WTC11 (cell line): ENCODE results near the gene RPTOR. TPM values are rescaled to one million over a fixed set of nuclear protein-coding genes. Genes with fewer than 3 reads are reported as not detected.

ENCODE experiments used
- ATAC-seq: fragments of 200-7000 bp; cut with Tn5 transposase; 2 replicates; pipeline ENCODE4 v1.10.0; 2021; ENCODE audit warnings: mild to moderate bottlenecking, moderate library complexity
- CTCF ChIA-PET: fragments of 300-600 bp; sonication (Branson Sonifier 250); formaldehyde crosslinking; loops from one replicate; lab custom pipeline; 2021; ENCODE audit warnings: antibody characterized with exemption; lab: Charles Lee
- POLR2A ChIA-PET: fragments of 350-600 bp; sonication (Branson Sonifier 250); formaldehyde crosslinking; loops from one replicate; lab custom pipeline; 2021; ENCODE audit warnings: antibody characterized with exemption; lab: Charles Lee
- DNase-seq: peaks from one replicate; pipeline ENCODE4 v3.0.0; 2021; ENCODE audit warnings: low spot score
- H3K27ac Mint-ChIP-seq: 2 replicates; pipeline ENCODE4 v1.8.0; 2021; ENCODE audit warnings: mixed read lengths
- H3K27me3 Mint-ChIP-seq: 2 replicates; pipeline ENCODE4 v1.8.0; 2021; ENCODE audit warnings: low read depth, mild to moderate bottlenecking, moderate library complexity, mixed read lengths
- H3K36me3 Mint-ChIP-seq: 2 replicates; pipeline ENCODE4 v1.8.0; 2021; ENCODE audit warnings: mixed read lengths
- H3K4me1 Mint-ChIP-seq: 2 replicates; pipeline ENCODE4 v1.8.0; 2022; ENCODE audit warnings: mixed read lengths
- H3K4me3 Mint-ChIP-seq: 2 replicates; pipeline ENCODE4 v1.8.0; 2021; ENCODE audit warnings: mild to moderate bottlenecking, moderate library complexity, mixed read lengths
- H3K9me3 Mint-ChIP-seq: 2 replicates; pipeline ENCODE4 v1.8.0; 2021; ENCODE audit warnings: mixed read lengths
- AFF4 ChIP-seq: sonication (generic); formaldehyde crosslinking; IDR thresholded peaks from 2 replicates; pipeline ENCODE4 v1.8.1; 2023; ENCODE audit warnings: mild to moderate bottlenecking, missing genetic modification reagents, borderline replicate concordance
- AR ChIP-seq: fragments of 250-450 bp; sonication (Bioruptor Pico); IDR thresholded peaks from 2 replicates; pipeline ENCODE4 v1.9.0; 2021; ENCODE audit warnings: mild to moderate bottlenecking
- ELF4 ChIP-seq: sonication (generic); formaldehyde crosslinking; IDR thresholded peaks from 2 replicates; pipeline ENCODE4 v1.8.1; 2022; ENCODE audit warnings: low read depth, mild to moderate bottlenecking, moderate library complexity, missing genetic modification reagents
- ESRRA ChIP-seq: sonication (generic); formaldehyde crosslinking; IDR thresholded peaks from 2 replicates; pipeline ENCODE4 v1.8.1; 2022; ENCODE audit warnings: mild to moderate bottlenecking, missing genetic modification reagents, borderline replicate concordance
- FOXJ3 ChIP-seq: sonication (generic); formaldehyde crosslinking; IDR thresholded peaks from 2 replicates; pipeline ENCODE4 v1.9.0; 2021; ENCODE audit warnings: missing genetic modification reagents, mild to moderate bottlenecking, borderline replicate concordance
- FOXK1 ChIP-seq: sonication (generic); formaldehyde crosslinking; IDR thresholded peaks from 2 replicates; pipeline ENCODE4 v1.8.0; 2022; ENCODE audit warnings: mild to moderate bottlenecking, moderate library complexity, missing genetic modification reagents
- GTF2I ChIP-seq: fragments of 250-450 bp; sonication (Bioruptor Pico); conservative IDR thresholded peaks from 2 replicates; pipeline ENCODE4 v1.4.0; 2021; ENCODE audit warnings: mild to moderate bottlenecking
- KAT7 ChIP-seq: sonication (generic); formaldehyde crosslinking; IDR thresholded peaks from 2 replicates; pipeline ENCODE4 v1.8.1; 2023; ENCODE audit warnings: missing genetic modification reagents, mild to moderate bottlenecking, borderline replicate concordance
- MXD4 ChIP-seq: fragments of 250-450 bp; sonication (Bioruptor Pico); IDR thresholded peaks from 2 replicates; pipeline ENCODE4 v1.8.0; 2021; ENCODE audit warnings: mild to moderate bottlenecking, moderate library complexity, borderline replicate concordance
- MYBL2 ChIP-seq: sonication (generic); formaldehyde crosslinking; IDR thresholded peaks from 2 replicates; pipeline ENCODE4 v1.8.1; 2023; ENCODE audit warnings: mild to moderate bottlenecking, moderate library complexity, missing genetic modification reagents
- NFATC4 ChIP-seq: fragments of 250-450 bp; sonication (Bioruptor Pico); IDR thresholded peaks from 2 replicates; pipeline ENCODE4 v1.9.0; 2021; ENCODE audit warnings: mild to moderate bottlenecking
- NR1H2 ChIP-seq: sonication (generic); formaldehyde crosslinking; IDR thresholded peaks from 2 replicates; pipeline ENCODE4 v1.9.0; 2021; ENCODE audit warnings: mild to moderate bottlenecking, moderate library complexity, missing genetic modification reagents
- NR3C1 ChIP-seq: sonication (generic); formaldehyde crosslinking; conservative IDR thresholded peaks from 2 replicates; pipeline ENCODE4 v1.8.1; 2023; ENCODE audit warnings: low read depth, mild to moderate bottlenecking, missing genetic modification reagents
- TCF7 ChIP-seq: sonication (generic); formaldehyde crosslinking; IDR thresholded peaks from 2 replicates; pipeline ENCODE4 v1.8.0; 2022; ENCODE audit warnings: mild to moderate bottlenecking, low read depth, missing genetic modification reagents, moderate library complexity
- TEAD1 ChIP-seq: sonication (generic); formaldehyde crosslinking; IDR thresholded peaks from 2 replicates; pipeline ENCODE4 v1.8.0; 2022; ENCODE audit warnings: mild to moderate bottlenecking, missing genetic modification reagents
- TP53 ChIP-seq: sonication (generic); formaldehyde crosslinking; IDR thresholded peaks from 2 replicates; pipeline ENCODE4 v1.8.1; 2023; ENCODE audit warnings: mild to moderate bottlenecking, missing genetic modification reagents
- ZNF219 ChIP-seq: sonication (generic); formaldehyde crosslinking; IDR thresholded peaks from 2 replicates; pipeline ENCODE4 v1.8.0; 2023; ENCODE audit warnings: missing genetic modification reagents, mild to moderate bottlenecking, borderline replicate concordance
- ZNF416 ChIP-seq: fragments of 250-450 bp; sonication (Bioruptor Pico); IDR thresholded peaks from 2 replicates; pipeline ENCODE4 v1.9.0; 2021; ENCODE audit warnings: mild to moderate bottlenecking, inconsistent platforms
- total RNA-seq: library from RNA; stranded (reverse); gene quantifications from 3 replicates; pipeline ENCODE4 v1.2.3, GENCODE V29; 2021
- TF ChIP-seq, protein P1 (sequence below): fragments of 200-600 bp; IDR thresholded peaks from 2 replicates; pipeline ENCODE4 v1.8.0; 2022; ENCODE audit warnings: antibody characterized with exemption
- TF ChIP-seq, protein P2 (sequence below): sonication (generic); formaldehyde crosslinking; IDR thresholded peaks from 2 replicates; pipeline ENCODE4 v1.8.0; 2022; ENCODE audit warnings: mild to moderate bottlenecking, missing genetic modification reagents
- TF ChIP-seq, protein P3 (sequence below): sonication (generic); formaldehyde crosslinking; IDR thresholded peaks from 2 replicates; pipeline ENCODE4 v1.8.0; 2022; ENCODE audit warnings: missing genetic modification reagents

The RPTOR gene
- total RNA-seq, 1 experiment from 2014 or later, result 41.0 TPM

DNA sequence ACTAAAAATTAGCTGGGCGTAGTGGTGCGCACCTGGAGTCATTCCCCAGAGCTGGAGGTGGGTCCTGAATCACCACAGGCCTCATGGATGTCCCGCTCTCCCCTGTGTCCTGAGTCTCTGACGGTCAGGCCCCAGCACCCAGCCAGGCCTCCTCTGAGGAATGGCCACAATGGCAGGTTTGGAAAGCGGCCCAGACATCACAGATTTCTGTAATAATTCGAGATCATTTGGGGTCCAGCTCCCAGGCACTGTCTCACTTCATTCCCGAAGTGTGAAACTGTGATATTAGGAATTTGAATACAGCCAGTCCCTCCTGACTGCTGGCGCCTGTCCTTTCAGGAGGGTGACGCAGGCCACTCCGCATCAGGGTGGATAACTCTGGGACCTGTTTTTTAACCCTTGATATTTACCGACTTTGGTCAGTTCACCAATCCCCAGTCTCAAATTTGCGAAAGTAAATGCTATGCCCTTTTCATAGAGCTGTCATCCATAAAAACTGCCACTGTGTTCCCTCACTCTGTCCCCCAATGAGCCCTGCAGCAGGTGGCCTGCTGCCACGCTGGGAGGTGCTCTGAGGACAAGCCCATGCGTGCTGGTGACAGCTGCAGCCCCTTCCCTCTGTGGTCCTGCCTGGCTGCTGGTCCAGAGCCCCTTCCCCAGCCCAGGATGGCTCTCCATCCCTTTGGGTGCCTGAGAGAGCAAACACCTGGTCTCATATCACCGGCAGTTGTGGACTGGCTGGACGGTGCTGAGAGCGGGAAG is 28.3 kb upstream of the RPTOR start:
- TF ChIP-seq TP53 (CRISPR knock-in tag) (no peak), ZNF416 (CRISPR knock-in tag) (no peak), NFATC4 (CRISPR knock-in tag) (no peak), TCF7 (CRISPR knock-in tag) (no peak), ELF4 (CRISPR knock-in tag) (no peak), KAT7 (CRISPR knock-in tag) (no peak)
- TF ChIP-seq, protein P1, sequence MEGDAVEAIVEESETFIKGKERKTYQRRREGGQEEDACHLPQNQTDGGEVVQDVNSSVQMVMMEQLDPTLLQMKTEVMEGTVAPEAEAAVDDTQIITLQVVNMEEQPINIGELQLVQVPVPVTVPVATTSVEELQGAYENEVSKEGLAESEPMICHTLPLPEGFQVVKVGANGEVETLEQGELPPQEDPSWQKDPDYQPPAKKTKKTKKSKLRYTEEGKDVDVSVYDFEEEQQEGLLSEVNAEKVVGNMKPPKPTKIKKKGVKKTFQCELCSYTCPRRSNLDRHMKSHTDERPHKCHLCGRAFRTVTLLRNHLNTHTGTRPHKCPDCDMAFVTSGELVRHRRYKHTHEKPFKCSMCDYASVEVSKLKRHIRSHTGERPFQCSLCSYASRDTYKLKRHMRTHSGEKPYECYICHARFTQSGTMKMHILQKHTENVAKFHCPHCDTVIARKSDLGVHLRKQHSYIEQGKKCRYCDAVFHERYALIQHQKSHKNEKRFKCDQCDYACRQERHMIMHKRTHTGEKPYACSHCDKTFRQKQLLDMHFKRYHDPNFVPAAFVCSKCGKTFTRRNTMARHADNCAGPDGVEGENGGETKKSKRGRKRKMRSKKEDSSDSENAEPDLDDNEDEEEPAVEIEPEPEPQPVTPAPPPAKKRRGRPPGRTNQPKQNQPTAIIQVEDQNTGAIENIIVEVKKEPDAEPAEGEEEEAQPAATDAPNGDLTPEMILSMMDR, result no peak
- TF ChIP-seq, protein P2, sequence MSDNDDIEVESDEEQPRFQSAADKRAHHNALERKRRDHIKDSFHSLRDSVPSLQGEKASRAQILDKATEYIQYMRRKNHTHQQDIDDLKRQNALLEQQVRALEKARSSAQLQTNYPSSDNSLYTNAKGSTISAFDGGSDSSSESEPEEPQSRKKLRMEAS (CRISPR knock-in tag), result no peak
- TF ChIP-seq, all 79 proteins: peak for 0
- ATAC-seq (no peak), DNase-seq (no peak)
- Mint-ChIP-seq H3K4me3 (no peak overlapping the region), H3K36me3 (no peaks in the 10 kb centered on the region), H3K4me1 (peaks cover 4% of the 10 kb centered on the region), H3K27ac (no peak overlapping the region), H3K9me3 (no peaks in the 10 kb centered on the region), H3K27me3 (peaks cover 2% of the 10 kb centered on the region; the same call in 1 of the 2 replicates)
- CTCF ChIA-PET, result interaction anchor here (1.4 kb wide), 1 partner anchor 89 kb away, joined by 4 read pairs; no protein-coding TSS in a partner anchor
- POLR2A ChIA-PET, result interaction anchor here (0.6 kb wide), 1 partner anchor 336 kb away, joined by 3 read pairs; no protein-coding TSS in a partner anchor

DNA sequence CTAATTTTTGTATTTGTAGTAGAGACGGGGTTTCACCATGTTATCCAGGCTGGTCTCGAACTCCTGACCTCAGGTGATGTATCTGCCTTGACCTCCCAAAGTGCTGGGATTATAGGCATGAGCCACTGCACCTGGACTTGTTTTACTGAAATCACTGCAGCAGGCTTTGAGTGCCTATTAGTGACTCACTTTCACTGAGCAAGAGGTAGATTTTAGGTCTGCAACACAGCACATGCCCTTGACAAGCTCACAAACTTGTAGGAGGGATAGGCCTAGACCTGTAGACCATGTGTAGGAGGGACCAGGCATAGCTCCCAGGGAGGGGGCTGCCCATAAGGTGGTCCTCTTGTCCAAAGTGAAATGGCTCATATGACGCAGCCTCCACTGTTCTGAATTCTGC is 27.0 kb upstream of the RPTOR start:
- H3K27me3 Mint-ChIP-seq, result peaks cover 2% of the 10 kb centered on the region; the same call in 1 of the 2 replicates
- POLR2A ChIA-PET, result interaction anchor here (0.5 kb wide), 1 partner anchor 1970 kb away, joined by 3 read pairs; no protein-coding TSS in a partner anchor

More for the DNA sequence above, 27.0 kb upstream of the RPTOR start:
- peaks cover 4% of the 10 kb centered on the region for H3K4me1 Mint-ChIP-seq
- no peaks in the 10 kb centered on the region for H3K36me3 Mint-ChIP-seq
- CTCF ChIA-PET, result no interaction called here
- TF ChIP-seq TEAD1, result no peak
- TF ChIP-seq, protein P3, sequence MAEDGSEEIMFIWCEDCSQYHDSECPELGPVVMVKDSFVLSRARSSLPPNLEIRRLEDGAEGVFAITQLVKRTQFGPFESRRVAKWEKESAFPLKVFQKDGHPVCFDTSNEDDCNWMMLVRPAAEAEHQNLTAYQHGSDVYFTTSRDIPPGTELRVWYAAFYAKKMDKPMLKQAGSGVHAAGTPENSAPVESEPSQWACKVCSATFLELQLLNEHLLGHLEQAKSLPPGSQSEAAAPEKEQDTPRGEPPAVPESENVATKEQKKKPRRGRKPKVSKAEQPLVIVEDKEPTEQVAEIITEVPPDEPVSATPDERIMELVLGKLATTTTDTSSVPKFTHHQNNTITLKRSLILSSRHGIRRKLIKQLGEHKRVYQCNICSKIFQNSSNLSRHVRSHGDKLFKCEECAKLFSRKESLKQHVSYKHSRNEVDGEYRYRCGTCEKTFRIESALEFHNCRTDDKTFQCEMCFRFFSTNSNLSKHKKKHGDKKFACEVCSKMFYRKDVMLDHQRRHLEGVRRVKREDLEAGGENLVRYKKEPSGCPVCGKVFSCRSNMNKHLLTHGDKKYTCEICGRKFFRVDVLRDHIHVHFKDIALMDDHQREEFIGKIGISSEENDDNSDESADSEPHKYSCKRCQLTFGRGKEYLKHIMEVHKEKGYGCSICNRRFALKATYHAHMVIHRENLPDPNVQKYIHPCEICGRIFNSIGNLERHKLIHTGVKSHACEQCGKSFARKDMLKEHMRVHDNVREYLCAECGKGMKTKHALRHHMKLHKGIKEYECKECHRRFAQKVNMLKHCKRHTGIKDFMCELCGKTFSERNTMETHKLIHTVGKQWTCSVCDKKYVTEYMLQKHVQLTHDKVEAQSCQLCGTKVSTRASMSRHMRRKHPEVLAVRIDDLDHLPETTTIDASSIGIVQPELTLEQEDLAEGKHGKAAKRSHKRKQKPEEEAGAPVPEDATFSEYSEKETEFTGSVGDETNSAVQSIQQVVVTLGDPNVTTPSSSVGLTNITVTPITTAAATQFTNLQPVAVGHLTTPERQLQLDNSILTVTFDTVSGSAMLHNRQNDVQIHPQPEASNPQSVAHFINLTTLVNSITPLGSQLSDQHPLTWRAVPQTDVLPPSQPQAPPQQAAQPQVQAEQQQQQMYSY (CRISPR knock-in tag), result no peak
- TF ChIP-seq AR (CRISPR knock-in tag), result no peak
- TF ChIP-seq ESRRA (CRISPR knock-in tag), result no peak
- TF ChIP-seq AFF4 (CRISPR knock-in tag), result no peak
- no peak for TF ChIP-seq NR1H2 (CRISPR knock-in tag)
- no peak for TF ChIP-seq NR3C1 (CRISPR knock-in tag)
- TF ChIP-seq TCF7 (CRISPR knock-in tag), result no peak
- no peak for TF ChIP-seq FOXK1 (CRISPR knock-in tag)
- TF ChIP-seq MYBL2 (CRISPR knock-in tag), result no peak
- TF ChIP-seq GTF2I (CRISPR knock-in tag), result no peak
- no peak for TF ChIP-seq ZNF219
- no peak for TF ChIP-seq MXD4
- TF ChIP-seq FOXJ3 (CRISPR knock-in tag), result no peak
- no peak for DNase-seq
- no peak overlapping the region for H3K27ac Mint-ChIP-seq
- no peak overlapping the region for H3K4me3 Mint-ChIP-seq
- ATAC-seq, result no peak
- H3K9me3 Mint-ChIP-seq, result no peaks in the 10 kb centered on the region
